ENCODE results near the gene PJA2. TPM values are rescaled to one million over a fixed set of nuclear protein-coding genes. Genes with fewer than 3 reads are reported as not detected.

Gene PJA2
- total RNA-seq, 1 donor from 2014 or later: 53.3 TPM

- no peak for DNase-seq (ENCODE audit: low read depth in 2 of 2)
Observed at GRCh38 chr5:109350537-109351270, 59.1 kb downstream of the PJA2 start.

DNA sequence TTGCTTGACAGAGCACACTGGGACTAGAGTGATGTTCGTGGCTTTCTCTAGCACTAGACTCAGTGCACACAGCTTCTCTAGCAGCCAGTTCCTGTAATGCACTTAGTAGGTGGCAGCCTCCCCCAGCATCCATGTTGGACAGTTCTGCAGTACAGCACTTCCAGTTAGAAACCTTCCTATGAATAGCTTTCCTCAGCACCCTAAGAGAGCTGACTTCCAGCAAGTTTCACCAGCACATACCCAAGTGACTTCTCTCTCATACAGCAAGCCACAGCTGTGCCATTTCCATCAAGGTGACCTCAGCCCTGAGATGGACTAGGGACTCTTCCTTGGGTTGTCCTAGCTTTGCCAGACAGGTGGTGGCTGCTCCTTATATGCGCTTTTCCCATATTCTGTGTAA is 60.4 kb downstream of the PJA2 start:
- DNase-seq (ENCODE audit: low read depth in 2 of 2): no peak

GRCh38 chr5:109347252-109347888 is 62.4 kb downstream of the PJA2 start:
- no peak for DNase-seq (ENCODE audit: low read depth in 2 of 2)

DNA sequence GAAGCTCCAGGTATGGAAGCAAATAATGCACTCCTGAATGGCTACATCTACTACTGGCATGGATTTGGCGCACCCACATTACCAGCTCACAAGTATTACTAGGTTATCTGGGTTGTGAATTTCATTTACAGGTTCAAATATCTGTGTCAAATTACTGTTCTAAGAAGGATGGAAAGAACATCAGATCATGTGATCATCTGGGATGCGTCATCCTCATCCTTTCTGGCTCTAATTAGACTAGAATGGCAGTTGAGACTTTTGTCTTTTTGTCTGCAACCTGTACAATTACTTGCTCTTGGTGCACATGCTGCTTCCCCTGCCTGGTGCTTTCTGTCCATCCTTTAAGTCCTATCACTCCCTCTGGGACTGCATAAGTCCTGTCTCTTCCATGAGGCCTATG is 64.1 kb downstream of the PJA2 start:
- no peak for DNase-seq (ENCODE audit: low read depth in 2 of 2)

DNA sequence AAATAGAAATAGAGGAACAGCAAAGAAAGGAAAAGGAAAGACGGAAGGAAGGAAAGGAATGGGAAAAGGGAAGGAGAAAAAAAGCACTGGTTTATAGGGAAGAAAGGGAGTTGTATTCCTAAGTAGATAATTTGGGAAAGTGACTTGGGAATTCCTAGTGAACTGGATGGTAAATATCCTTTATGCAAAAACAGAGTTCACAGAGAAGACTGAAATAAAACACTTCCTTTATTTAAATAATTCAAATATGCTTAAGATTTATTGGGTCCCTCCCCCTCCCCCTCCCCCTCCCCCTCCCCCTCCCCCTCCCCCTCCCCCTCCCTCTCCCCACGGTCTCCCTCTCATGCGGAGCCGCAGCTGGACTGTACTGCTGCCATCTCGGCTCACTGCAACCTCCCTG is 69.4 kb downstream of the PJA2 start:
- DNase-seq (ENCODE audit: low read depth in 2 of 2): no peak

DNA sequence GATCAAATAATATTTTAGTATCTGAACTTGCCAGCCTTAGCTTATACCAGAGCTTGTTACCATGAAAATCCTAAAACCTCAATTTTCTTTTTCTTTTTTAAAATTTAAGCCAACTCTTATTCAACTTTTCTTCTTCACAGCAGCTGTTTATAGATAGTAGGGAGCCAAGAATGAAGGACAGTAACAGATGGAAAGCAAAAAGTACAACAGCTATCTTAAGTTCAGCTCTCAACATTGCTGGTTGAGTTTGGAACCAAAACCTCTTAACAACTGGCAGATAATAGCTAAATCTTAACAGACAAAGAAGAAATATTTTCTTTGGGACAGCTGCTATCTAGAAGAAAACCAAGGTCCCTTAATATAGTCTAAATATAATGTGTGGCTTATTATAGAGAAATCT is 74.7 kb downstream of the PJA2 start:
- DNase-seq (ENCODE audit: low read depth in 2 of 2): no peak

GRCh38 chr5:109334056-109334455 is 75.7 kb downstream of the PJA2 start:
- DNase-seq (ENCODE audit: low read depth in 2 of 2): no peak

DNA sequence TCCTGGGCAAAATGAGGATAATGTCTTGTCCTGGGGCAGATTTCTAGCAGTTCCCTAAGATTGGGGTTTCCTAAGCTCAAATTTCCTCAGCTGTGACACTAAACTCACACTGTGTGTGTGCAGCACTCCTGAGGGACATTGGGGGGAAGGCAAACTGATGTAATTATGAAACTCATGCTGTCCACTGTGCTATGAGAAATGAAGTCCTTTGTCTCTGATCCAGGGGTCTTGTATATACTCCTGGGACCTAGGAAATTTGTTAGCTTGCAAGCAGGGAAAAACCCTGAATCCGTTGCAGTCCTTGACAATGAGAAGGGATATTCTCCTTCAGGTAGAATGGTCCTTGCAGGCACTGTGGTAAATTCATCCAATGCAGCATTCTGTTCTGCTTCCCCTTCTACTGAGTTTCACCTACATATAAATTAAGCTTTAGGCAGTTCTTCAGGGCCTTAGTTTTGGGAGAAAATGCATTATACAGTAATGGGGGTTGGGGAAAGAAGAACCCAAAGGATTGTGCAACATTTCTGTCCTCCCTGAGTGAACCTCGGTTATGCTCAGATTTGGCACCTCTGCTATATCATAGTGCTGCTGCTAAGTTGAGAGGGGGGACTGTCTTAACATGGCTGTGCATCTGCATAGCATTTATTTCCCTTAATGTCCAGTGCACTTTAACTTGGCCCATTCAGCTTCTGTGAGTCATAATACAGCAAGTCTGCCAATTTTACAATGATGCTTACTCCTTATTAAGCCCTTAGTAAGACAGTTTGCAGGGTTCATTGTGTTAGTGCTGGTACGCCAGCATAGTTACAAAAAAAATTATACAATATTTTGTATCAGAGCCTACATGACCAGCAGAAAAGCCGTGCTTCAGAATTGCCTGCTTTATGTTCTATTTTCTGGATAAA is 80.2 kb downstream of the PJA2 start:
- DNase-seq (ENCODE audit: low read depth in 2 of 2): peak in 1 of 2 donors; percentile 49

GRCh38 chr5:109328626-109329025 is 81.1 kb downstream of the PJA2 start:
- DNase-seq (ENCODE audit: low read depth in 2 of 2): no peak

GRCh38 chr5:109327570-109327969 is 82.2 kb downstream of the PJA2 start:
- no peak for DNase-seq (ENCODE audit: low read depth in 2 of 2)

DNA sequence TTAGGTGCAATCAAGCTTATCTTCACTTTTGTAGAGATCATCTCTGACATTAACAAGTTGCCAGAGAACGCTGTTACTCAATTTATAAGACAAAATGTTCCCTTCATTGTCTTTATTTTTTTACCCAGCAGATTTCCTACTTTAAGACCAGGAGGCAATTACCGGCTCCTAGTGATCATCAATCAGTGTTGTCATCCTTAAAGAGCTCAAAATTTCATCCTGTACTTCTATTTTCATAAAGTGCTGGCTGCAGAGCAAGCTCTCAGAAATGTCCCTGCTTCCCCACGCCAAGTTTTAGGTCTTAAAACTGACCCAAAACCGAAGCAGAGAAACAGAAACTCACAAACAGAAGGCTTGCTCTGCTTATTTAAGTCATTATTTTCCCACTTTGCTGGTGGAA is 82.9 kb downstream of the PJA2 start:
- DNase-seq (ENCODE audit: low read depth in 2 of 2): no peak

DNA sequence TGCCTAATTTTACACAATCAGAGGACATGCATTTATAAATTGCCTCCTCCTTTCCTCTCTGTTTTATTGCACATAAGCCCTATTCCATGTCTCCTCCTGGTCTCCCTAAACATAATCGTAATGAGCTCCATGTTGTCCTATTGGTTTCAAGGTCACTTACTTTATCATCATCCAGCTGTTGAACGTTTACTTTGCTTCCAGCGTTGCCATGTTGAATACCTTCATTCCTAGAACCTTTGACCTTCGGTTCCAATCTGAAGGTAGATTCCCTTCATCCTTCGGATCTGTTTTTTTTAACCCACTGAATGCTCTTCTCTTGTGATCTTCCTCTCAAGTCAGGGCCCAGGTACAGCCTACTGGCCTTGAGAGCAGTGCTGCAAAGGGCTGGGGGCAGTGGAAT is 84.3 kb downstream of the PJA2 start:
- DNase-seq (ENCODE audit: low read depth in 2 of 2): no peak

- no peak for DNase-seq (ENCODE audit: low read depth in 2 of 2)
Observed at GRCh38 chr5:109324931-109325330, 84.8 kb downstream of the PJA2 start.

DNA sequence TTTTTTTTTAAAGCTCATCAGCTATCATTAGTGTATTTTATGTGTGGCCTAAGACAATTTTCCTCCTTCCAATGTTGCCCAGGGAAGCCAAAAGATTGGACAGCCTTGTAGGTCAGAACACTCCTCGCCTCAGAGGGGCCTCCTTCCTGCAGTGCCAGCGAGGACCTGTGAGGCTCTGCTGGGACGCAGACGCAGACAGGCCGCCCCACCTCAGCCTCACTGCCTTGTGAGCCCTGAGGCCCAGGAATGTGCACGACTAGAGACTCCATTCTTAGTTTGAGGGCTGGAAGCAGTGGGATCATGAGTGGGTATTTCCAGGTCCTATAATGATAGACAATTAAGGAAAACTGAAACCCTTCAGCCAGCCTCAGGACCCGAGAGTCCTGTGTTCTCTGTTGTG is 85.4 kb downstream of the PJA2 start:
- DNase-seq (ENCODE audit: low read depth in 2 of 2): no peak

DNA sequence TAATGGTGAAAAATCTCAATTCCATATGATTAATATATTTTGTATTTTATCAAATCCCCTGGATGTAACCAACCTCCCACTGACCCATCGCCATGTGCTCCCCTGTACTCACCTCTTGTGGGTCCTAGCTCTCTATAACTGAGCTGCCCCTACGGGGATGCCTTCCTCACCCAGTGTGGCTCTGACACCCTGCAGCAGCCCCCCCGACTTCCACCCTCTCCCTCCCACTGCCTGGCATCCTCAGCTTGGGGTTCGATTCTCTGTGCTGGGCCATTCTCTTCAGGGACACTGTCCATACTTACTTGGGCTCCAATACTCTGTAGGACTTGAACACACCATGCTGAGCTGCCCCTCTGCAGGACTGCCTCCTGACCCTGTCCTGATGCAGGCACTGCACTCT is 87.1 kb downstream of the PJA2 start:
- no peak for DNase-seq (ENCODE audit: low read depth in 2 of 2)

GRCh38 chr5:109319351-109319750 is 90.4 kb downstream of the PJA2 start:
- no peak for DNase-seq (ENCODE audit: low read depth in 2 of 2)

- DNase-seq (ENCODE audit: low read depth in 2 of 2): no peak
Observed at GRCh38 chr5:109318455-109319108, 91.2 kb downstream of the PJA2 start.

GRCh38 chr5:109316634-109317033 is 93.1 kb downstream of the PJA2 start:
- DNase-seq (ENCODE audit: low read depth in 2 of 2): no peak

- no peak for DNase-seq (ENCODE audit: low read depth in 2 of 2)
Observed at GRCh38 chr5:109315245-109315644, 94.5 kb downstream of the PJA2 start.

DNA sequence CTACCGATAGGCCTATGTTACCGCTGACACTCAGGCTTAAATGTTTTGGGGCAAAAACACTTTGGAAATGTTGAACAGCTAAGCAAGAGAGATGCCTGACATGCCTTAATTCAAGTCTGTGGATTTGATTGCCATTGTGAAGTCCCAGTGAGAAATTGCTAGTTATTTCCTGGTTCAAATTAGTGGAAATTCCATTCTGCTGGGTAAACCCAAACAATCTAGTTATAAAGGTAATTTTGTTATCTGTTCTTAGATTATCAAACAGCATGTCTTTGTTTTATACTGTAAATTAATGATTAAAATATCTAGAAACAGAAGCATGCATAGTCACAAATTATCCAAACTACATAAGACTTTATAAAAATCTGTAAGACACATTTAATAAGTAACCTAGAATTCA is 96.6 kb downstream of the PJA2 start:
- no peak for DNase-seq (ENCODE audit: low read depth in 2 of 2)

DNA sequence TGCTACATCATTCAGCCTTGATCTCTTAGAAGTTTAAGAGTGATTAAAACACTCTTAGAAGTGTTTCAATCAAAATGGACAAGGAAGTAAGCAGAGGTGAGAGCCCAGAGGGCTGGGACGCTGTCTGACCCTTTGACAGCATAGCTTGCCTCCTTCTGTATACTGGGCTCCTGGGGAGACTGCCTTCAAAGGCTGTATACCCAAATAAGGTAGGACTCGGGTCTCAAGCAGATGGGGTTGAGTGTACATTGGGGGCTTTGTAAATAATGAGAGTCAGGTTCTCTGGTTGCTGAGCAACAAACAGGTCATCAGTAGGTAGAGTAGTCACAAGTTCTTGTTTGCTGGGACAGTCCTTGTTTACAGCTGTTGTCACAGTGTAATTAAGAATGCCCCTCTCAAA is 97.1 kb downstream of the PJA2 start:
- no peak for DNase-seq (ENCODE audit: low read depth in 2 of 2)

- DNase-seq (ENCODE audit: low read depth in 2 of 2): no peak
Observed at GRCh38 chr5:109310315-109310714, 99.5 kb downstream of the PJA2 start.
